Measurements from ENCODE around the gene DAPK2. TPM values are rescaled to one million over a fixed set of nuclear protein-coding genes. Genes with fewer than 3 reads are reported as not detected.

The DAPK2 gene
- total and polyA plus RNA-seq, 2 donors (not counting 1 experiment from before 2014, with no cell fraction given), result 14.4 to 21.4 TPM

DNA sequence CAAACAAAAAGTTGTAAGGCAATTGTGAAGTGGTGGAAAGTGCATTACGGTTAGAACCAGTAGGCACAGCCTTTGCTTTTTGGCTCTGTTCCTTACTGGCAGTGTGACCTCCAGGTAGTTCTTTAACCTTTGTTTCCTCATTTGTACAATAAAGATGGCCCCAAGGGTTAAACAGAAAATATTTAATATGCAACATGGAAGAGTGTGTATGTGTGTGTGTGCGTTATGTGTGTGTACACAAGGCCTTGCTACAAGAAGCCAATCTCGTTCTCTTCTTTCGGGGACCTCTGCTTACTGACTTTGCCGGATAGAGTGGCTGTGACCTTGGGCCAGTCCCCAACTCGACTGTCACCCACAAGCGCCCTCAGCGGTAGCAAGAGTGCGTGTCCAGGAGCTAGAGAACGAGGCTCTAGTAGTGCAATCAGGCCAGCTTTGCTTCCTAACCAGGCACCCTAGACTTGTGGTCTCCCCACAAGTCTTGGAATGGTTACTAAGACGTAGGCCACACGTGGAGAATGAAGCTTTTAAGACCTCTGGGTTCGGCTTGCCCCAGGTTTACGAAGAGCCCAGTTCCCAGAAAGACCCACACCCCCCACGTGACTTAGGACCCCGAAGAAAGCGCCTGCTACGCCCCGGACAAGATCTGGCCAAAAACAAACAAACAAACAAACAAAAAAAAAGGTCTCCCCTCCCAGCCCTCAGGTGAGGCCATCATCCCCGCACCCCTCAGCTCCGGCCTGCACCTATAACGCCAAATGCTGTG is 46.8 kb upstream of the DAPK2 start:
- peak; percentile 61 to 80 for DNase-seq (ENCODE audit: low read depth in 2 of 2)
- Histone ChIP-seq H3K4me1 (ENCODE audit: control insufficient read depth, extremely low read depth, insufficient read depth, low read length) (peaks cover 5% of the 10 kb centered on the region), H3K9me3 (ENCODE audit: control insufficient read depth, insufficient read depth, low read depth, low read length) (no peaks in the 10 kb centered on the region), H2AFZ (ENCODE audit: low read length) (peak overlapping the region; percentile 80), H3K4me2 (ENCODE audit: extremely low read depth, insufficient read depth, low read length) (peak overlapping the region; percentile 84), H4K20me1 (ENCODE audit: control insufficient read depth, extremely low read depth, insufficient read depth, low read length) (no peaks in the 10 kb centered on the region), H3K27me3 (ENCODE audit: control insufficient read depth, insufficient read depth, low read length) (no peaks in the 10 kb centered on the region), H3K4me3 (replicated peaks in 1 of 4; ENCODE audit: control extremely low read depth in 1 of 4, insufficient read depth in 1 of 4, low read depth in 3 of 4, low read length in 4 of 4) (peak overlapping the region; percentile 67 to 89 (median 80)), H3K36me3 (ENCODE audit: control insufficient read depth, insufficient read depth, low read length) (peaks cover 2% of the 10 kb centered on the region), H3K79me2 (ENCODE audit: control insufficient read depth, insufficient read depth, low read length) (peaks cover 44% of the 10 kb centered on the region), H3K9ac (ENCODE audit: insufficient read depth, low read length) (peak overlapping the region; percentile 72), H3K27ac (ENCODE audit: insufficient read depth, low read length) (peak overlapping the region; percentile 92)
- TF ChIP-seq, protein P1, sequence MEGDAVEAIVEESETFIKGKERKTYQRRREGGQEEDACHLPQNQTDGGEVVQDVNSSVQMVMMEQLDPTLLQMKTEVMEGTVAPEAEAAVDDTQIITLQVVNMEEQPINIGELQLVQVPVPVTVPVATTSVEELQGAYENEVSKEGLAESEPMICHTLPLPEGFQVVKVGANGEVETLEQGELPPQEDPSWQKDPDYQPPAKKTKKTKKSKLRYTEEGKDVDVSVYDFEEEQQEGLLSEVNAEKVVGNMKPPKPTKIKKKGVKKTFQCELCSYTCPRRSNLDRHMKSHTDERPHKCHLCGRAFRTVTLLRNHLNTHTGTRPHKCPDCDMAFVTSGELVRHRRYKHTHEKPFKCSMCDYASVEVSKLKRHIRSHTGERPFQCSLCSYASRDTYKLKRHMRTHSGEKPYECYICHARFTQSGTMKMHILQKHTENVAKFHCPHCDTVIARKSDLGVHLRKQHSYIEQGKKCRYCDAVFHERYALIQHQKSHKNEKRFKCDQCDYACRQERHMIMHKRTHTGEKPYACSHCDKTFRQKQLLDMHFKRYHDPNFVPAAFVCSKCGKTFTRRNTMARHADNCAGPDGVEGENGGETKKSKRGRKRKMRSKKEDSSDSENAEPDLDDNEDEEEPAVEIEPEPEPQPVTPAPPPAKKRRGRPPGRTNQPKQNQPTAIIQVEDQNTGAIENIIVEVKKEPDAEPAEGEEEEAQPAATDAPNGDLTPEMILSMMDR (conservative IDR thresholded peaks at IDR 0.05 in 1 of 2, IDR thresholded peaks at IDR 0.05 in 1 of 2; ENCODE audit: low read depth in 1 of 2, low read length in 2 of 2), result peak in 1 of 2 donors; percentile 20
- TF ChIP-seq EZH2 (IDR thresholded peaks at IDR 0.05; ENCODE audit: low read length, missing control alignments), result no peak

DNA sequence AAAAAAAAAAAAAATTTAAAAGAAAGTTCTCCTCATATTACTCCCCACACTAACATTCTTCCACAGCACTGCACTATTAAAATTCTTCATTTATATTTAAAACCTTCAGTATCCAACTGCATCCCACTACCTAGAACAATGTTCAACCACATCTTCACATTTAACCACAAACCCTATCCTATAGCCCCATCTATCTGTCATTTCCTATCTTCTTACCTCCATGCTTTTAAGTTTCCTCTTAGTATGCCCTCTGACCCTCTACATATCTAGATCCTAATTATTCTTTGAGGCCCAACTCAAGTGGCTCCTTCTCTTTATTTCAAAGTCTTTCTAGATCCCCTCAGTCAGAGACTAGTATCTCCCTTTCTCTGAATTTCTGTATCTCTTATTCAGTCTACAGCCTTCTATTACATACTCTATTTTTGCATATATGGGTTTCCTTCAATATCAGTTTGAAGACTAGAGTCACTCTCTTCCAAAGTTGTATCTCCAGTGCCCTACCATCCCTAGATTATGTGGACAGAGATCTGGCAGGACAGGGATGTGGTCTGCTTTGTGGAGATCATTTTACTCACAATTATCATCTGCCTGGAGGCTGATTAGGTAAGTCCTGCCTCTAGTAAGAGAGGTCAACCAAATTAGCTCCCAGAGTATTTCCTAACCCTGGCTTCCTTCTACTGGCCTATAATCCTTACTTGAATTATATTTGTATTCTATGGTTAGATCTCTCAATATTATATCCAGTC is 46.0 kb upstream of the DAPK2 start:
- no peaks in the 10 kb centered on the region for H4K20me1 ChIP-seq (ENCODE audit: control insufficient read depth, extremely low read depth, insufficient read depth, low read length)
- H3K4me2 ChIP-seq (ENCODE audit: extremely low read depth, insufficient read depth, low read length), result peak overlapping the region; percentile 84
- H3K36me3 ChIP-seq (ENCODE audit: control insufficient read depth, insufficient read depth, low read length), result peaks cover 5% of the 10 kb centered on the region
- DNase-seq (ENCODE audit: low read depth in 2 of 2), result no peak
- H3K27ac ChIP-seq (ENCODE audit: insufficient read depth, low read length), result no peak overlapping the region
- no peaks in the 10 kb centered on the region for H3K27me3 ChIP-seq (ENCODE audit: control insufficient read depth, insufficient read depth, low read length)
- no peak overlapping the region for H2AFZ ChIP-seq (ENCODE audit: low read length)
- TF ChIP-seq EZH2 (IDR thresholded peaks at IDR 0.05; ENCODE audit: low read length, missing control alignments), result no peak
- TF ChIP-seq, protein P1 (conservative IDR thresholded peaks at IDR 0.05 in 1 of 2, IDR thresholded peaks at IDR 0.05 in 1 of 2; ENCODE audit: low read depth in 1 of 2, low read length in 2 of 2), result peak in 1 of 2 donors; percentile 8
- H3K4me3 ChIP-seq (replicated peaks in 1 of 4; ENCODE audit: control extremely low read depth in 1 of 4, insufficient read depth in 1 of 4, low read depth in 3 of 4, low read length in 4 of 4), result peak overlapping the region in 3 of 4 experiments; percentile 67 to 89 (median 86)
- peaks cover 36% of the 10 kb centered on the region for H3K79me2 ChIP-seq (ENCODE audit: control insufficient read depth, insufficient read depth, low read length)
- H3K4me1 ChIP-seq (ENCODE audit: control insufficient read depth, extremely low read depth, insufficient read depth, low read length), result peaks cover 2% of the 10 kb centered on the region
- no peaks in the 10 kb centered on the region for H3K9me3 ChIP-seq (ENCODE audit: control insufficient read depth, insufficient read depth, low read depth, low read length)
- no peak overlapping the region for H3K9ac ChIP-seq (ENCODE audit: insufficient read depth, low read length)

DNA sequence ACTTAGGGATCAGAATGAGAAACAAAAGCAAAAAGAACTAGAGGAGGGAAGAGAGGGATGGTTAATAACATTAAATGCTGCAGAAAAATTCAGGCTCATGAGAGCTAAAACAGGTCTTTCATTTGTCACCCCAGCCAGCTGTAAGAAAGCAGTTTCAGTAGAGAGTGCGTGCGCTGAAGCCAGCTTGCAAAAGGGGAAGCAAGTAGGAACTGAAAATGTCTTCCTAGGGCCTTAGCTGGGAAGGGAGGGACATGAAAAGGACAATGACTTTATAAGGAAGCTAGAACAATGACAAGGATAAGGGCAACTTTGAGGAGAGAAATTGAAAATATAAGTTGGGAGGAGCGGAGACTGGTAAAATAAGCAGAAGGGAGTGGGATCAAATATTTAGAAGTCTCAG is 44.2 kb upstream of the DAPK2 start:
- no peak overlapping the region for H3K9ac ChIP-seq (ENCODE audit: insufficient read depth, low read length)
- no peak for DNase-seq (ENCODE audit: low read depth in 2 of 2)
- H2AFZ ChIP-seq (ENCODE audit: low read length), result no peak overlapping the region
- no peaks in the 10 kb centered on the region for H3K9me3 ChIP-seq (ENCODE audit: control insufficient read depth, insufficient read depth, low read depth, low read length)
- H3K79me2 ChIP-seq (ENCODE audit: control insufficient read depth, insufficient read depth, low read length), result peaks cover 22% of the 10 kb centered on the region
- H3K4me3 ChIP-seq (replicated peaks in 1 of 4; ENCODE audit: control extremely low read depth in 1 of 4, insufficient read depth in 1 of 4, low read depth in 3 of 4, low read length in 4 of 4), result no peak overlapping the region
- H4K20me1 ChIP-seq (ENCODE audit: control insufficient read depth, extremely low read depth, insufficient read depth, low read length), result no peaks in the 10 kb centered on the region
- no peak overlapping the region for H3K4me2 ChIP-seq (ENCODE audit: extremely low read depth, insufficient read depth, low read length)
- H3K4me1 ChIP-seq (ENCODE audit: control insufficient read depth, extremely low read depth, insufficient read depth, low read length), result peaks cover 2% of the 10 kb centered on the region
- peaks cover 5% of the 10 kb centered on the region for H3K36me3 ChIP-seq (ENCODE audit: control insufficient read depth, insufficient read depth, low read length)
- no peak overlapping the region for H3K27ac ChIP-seq (ENCODE audit: insufficient read depth, low read length)
- TF ChIP-seq EZH2 (IDR thresholded peaks at IDR 0.05; ENCODE audit: low read length, missing control alignments), result no peak
- TF ChIP-seq, protein P1 (conservative IDR thresholded peaks at IDR 0.05 in 1 of 2, IDR thresholded peaks at IDR 0.05 in 1 of 2; ENCODE audit: low read depth in 1 of 2, low read length in 2 of 2), result no peak
- no peaks in the 10 kb centered on the region for H3K27me3 ChIP-seq (ENCODE audit: control insufficient read depth, insufficient read depth, low read length)

Measured in fibroblast of lung (primary cell).